B cell (primary cell): ENCODE measurements around the gene PLPPR1. TPM values are rescaled to one million over a fixed set of nuclear protein-coding genes. Genes with fewer than 3 reads are reported as not detected.

Source experiments
- ATAC-seq: fragments of 200-7000 bp; cut with Tn5 transposase; one replicate; pipeline ENCODE4 v1.10.0; 2021; ENCODE audit warnings: low read depth, mild to moderate bottlenecking, moderate number of reproducible peaks, moderate library complexity
- CTCF ChIA-PET: fragments of 350-600 bp; sonication (Branson Sonifier 250); formaldehyde crosslinking; loops from one replicate; lab custom pipeline; 2021; ENCODE audit warnings: antibody characterized with exemption, inconsistent platforms; lab: Charles Lee
- POLR2A ChIA-PET: fragments of 350-600 bp; sonication (Branson Sonifier 250); formaldehyde crosslinking; loops from one replicate; lab custom pipeline; 2021; ENCODE audit warnings: antibody characterized with exemption; lab: Charles Lee
- DNase-seq: peaks from one replicate; pipeline ENCODE4 v3.0.0; 2013
- H2AFZ ChIP-seq: 2 replicates; pipeline ENCODE4 v1.6.1; 2012; ENCODE audit warnings: mild to moderate bottlenecking, low read depth, low read length; ENCODE audit not compliant: insufficient read depth, poor library complexity, severe bottlenecking
- H3K27ac ChIP-seq, 2 donors: 1 replicate in 1 of 2; 2 replicates in 1 of 2; pipeline ENCODE4 v1.5.1; 2012 to 2013; ENCODE audit warnings: low read length in 2 of 2, mild to moderate bottlenecking in 2 of 2, moderate library complexity in 1 of 2
- H3K27me3 ChIP-seq, 4 experiments: fragments of 200-600 bp in 1 of 4; sonication (generic) in 1 of 4; replicated peaks in 1 of 4; 1 replicate in 2 of 4; 2 replicates in 2 of 4; pipeline versions ENCODE4 v1.6.1 to v1.7.0; 2013 to 2016; ENCODE audit warnings: low read length in 3 of 4, mild to moderate bottlenecking in 2 of 4, mixed read lengths in 1 of 4, moderate library complexity in 1 of 4; ENCODE audit not compliant: insufficient read depth in 4 of 4, control insufficient read depth in 3 of 4; ENCODE audit errors: control extremely low read depth in 1 of 4
- H3K36me3 ChIP-seq, 2 experiments: replicated peaks in 1 of 2; 1 replicate in 1 of 2; 2 replicates in 1 of 2; pipeline versions ENCODE4 v1.6.1 to v1.7.1; 2013; ENCODE audit warnings: low read length in 1 of 2; ENCODE audit not compliant: insufficient read depth in 2 of 2, control insufficient read depth in 1 of 2; ENCODE audit errors: control extremely low read depth in 1 of 2, extremely low read depth in 1 of 2
- H3K4me1 ChIP-seq, 2 donors: fragments of 200-600 bp in 1 of 2; sonication (generic) in 1 of 2; 1 replicate in 1 of 2; 2 replicates in 1 of 2; pipeline versions ENCODE4 v1.5.1 to v1.6.1; 2013 to 2017; ENCODE audit warnings: low read length in 2 of 2; ENCODE audit not compliant: control insufficient read depth in 2 of 2, insufficient read depth in 2 of 2
- H3K4me2 ChIP-seq: replicated peaks from 2 replicates; pipeline ENCODE3; 2012; ENCODE audit warnings: mild to moderate bottlenecking, low read depth, low read length; ENCODE audit not compliant: poor library complexity, severe bottlenecking
- H3K4me3 ChIP-seq, 5 experiments: fragments of 200-600 bp in 1 of 5; sonication (generic) in 1 of 5; 1 replicate in 3 of 5; 2 replicates in 2 of 5; pipeline versions ENCODE4 v1.5.1 to v1.7.0; 2011 to 2016; ENCODE audit warnings: low read length in 4 of 5, mild to moderate bottlenecking in 4 of 5, low read depth in 2 of 5, control low read depth in 1 of 5, moderate library complexity in 1 of 5; ENCODE audit not compliant: insufficient read depth in 1 of 5; ENCODE audit errors: control extremely low read depth in 1 of 5, extremely low read depth in 1 of 5
- H3K79me2 ChIP-seq: fragments of 200-600 bp; sonication (generic); one replicate; pipeline ENCODE4 v1.6.0; 2016; ENCODE audit warnings: low read length; ENCODE audit not compliant: control insufficient read depth, insufficient read depth
- H3K9ac ChIP-seq: fragments of 200-600 bp; sonication (generic); 2 replicates; pipeline ENCODE4 v1.6.1; 2017; ENCODE audit warnings: mild to moderate bottlenecking, low read length, moderate library complexity
- H3K9me3 ChIP-seq, 3 donors: one replicate each; pipeline versions ENCODE4 v1.6.1 to v1.7.1; 2013; ENCODE audit warnings: low read length in 2 of 3; ENCODE audit not compliant: control insufficient read depth in 2 of 3, insufficient read depth in 1 of 3; ENCODE audit errors: control extremely low read depth in 1 of 3
- H4K20me1 ChIP-seq: 2 replicates; pipeline ENCODE4 v1.6.0; 2012; ENCODE audit warnings: mild to moderate bottlenecking, low read length; ENCODE audit not compliant: insufficient read depth, control insufficient read depth, poor library complexity, severe bottlenecking
- H3K27ac Mint-ChIP-seq: one replicate; pipeline ENCODE4 v1.8.0; 2021; ENCODE audit warnings: mixed read lengths
- H3K27me3 Mint-ChIP-seq: one replicate; pipeline ENCODE4 v1.8.0; 2021; ENCODE audit warnings: mixed read lengths
- H3K4me1 Mint-ChIP-seq: one replicate; pipeline ENCODE4 v1.8.0; 2021; ENCODE audit warnings: mixed read lengths
- H3K4me3 Mint-ChIP-seq: one replicate; pipeline ENCODE4 v1.8.0; 2021; ENCODE audit warnings: mixed read lengths
- H3K9me3 Mint-ChIP-seq: one replicate; pipeline ENCODE4 v1.8.0; 2022; ENCODE audit warnings: mixed read lengths; ENCODE audit not compliant: insufficient read depth
- CTCF ChIP-seq: fragments of 200-600 bp; IDR thresholded peaks from one replicate; pipeline ENCODE4 v1.8.0; 2022; ENCODE audit warnings: antibody characterized with exemption, mild to moderate bottlenecking
- EZH2 ChIP-seq: IDR thresholded peaks from 2 replicates; pipeline ENCODE4 v1.6.1; 2012; ENCODE audit warnings: borderline replicate concordance, low read depth, mild to moderate bottlenecking, moderate library complexity, low read length; ENCODE audit not compliant: insufficient read depth, poor library complexity, severe bottlenecking
- WGBS: methylation state at CpG from one replicate; pipeline ENCODE4 v1.1.5; 2013; ENCODE audit warnings: missing lambda C conversion rate; ENCODE audit not compliant: insufficient coverage; 5-methylcytosine and 5-hydroxymethylcytosine counted together
- intact Hi-C: fragments of 100-400 bp; cut with micrococcal nuclease; formaldehyde crosslinking; loops from one replicate; pipeline ENCODE4 v1.10.0; 2022
- polyA plus RNA-seq: library from polyadenylated mRNA; depleted of rRNA; stranded (reverse); fragments of >200 nt; gene quantifications from 2 replicates; pipeline ENCODE4 v1.2.3, GENCODE V29; 2012
- total RNA-seq, 2 donors: library from RNA; stranded (reverse); fragments of 120-200 nt in 1 of 2; gene quantifications; 1 replicate in 1 of 2; 2 replicates in 1 of 2; pipeline versions ENCODE4 v1.2.3 to v1.2.4, GENCODE V29; 2013 to 2022

PLPPR1 gene
- total and polyA plus RNA-seq, 2 donors (not counting 1 experiment from before 2014, with no cell fraction given), result not detected

GRCh38 chr9:101047848-101048397 is 19.4 kb downstream of the PLPPR1 start:
- WGBS, result 92% methylated on average over 3 of the region's 4 CpGs
- no peaks in the 10 kb centered on the region for H4K20me1 ChIP-seq
- H3K9ac ChIP-seq, result no peak overlapping the region
- Mint-ChIP-seq H3K9me3 (peaks cover 3% of the 10 kb centered on the region), H3K27me3 (no peaks in the 10 kb centered on the region), H3K4me3 (no peak overlapping the region), H3K4me1 (no peaks in the 10 kb centered on the region), H3K27ac (no peak overlapping the region)
- TF ChIP-seq CTCF (no peak), EZH2 (no peak)
- H3K79me2 ChIP-seq, result no peaks in the 10 kb centered on the region
- H3K9me3 ChIP-seq, result no peaks in the 10 kb centered on the region
- no peaks in the 10 kb centered on the region for H3K36me3 ChIP-seq
- ChIA-PET POLR2A (no interaction called here), CTCF (no interaction called here)
- H3K4me2 ChIP-seq, result no peak overlapping the region
- no peak overlapping the region for H3K4me3 ChIP-seq
- ATAC-seq (no peak), DNase-seq (no peak)
- H3K27me3 ChIP-seq, result no peaks in the 10 kb centered on the region
- intact Hi-C loops, result no loop called here
- no peak overlapping the region for H2AFZ ChIP-seq
- H3K27ac ChIP-seq, result no peak overlapping the region
- no peaks in the 10 kb centered on the region for H3K4me1 ChIP-seq

DNA sequence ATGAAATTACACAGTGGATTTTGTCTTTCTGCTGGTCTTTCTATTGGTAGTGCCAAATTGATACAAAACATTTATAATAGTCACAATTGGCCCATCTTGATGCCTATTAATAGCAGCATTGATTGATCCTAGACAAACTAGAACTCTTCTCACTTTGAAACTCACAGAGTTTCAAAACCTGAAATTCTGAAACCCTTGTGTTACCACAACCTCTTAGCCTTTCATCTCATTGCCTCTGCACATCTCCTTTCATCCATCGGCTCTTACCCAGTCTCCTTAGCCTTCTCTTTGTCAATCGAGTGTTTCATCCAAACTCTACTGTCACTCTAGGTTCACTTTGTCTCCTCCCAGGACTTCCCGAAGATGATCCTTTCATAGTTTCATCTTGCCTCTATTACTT is 22.1 kb downstream of the PLPPR1 start:
- POLR2A ChIA-PET, result no interaction called here

More for the DNA sequence above, 22.1 kb downstream of the PLPPR1 start:
- no peak overlapping the region for H3K4me3 ChIP-seq
- Mint-ChIP-seq H3K4me1 (no peaks in the 10 kb centered on the region), H3K4me3 (no peak overlapping the region), H3K9me3 (peaks cover 3% of the 10 kb centered on the region), H3K27me3 (peaks cover 3% of the 10 kb centered on the region), H3K27ac (no peak overlapping the region)
- H3K9ac ChIP-seq, result no peak overlapping the region
- no peaks in the 10 kb centered on the region for H3K27me3 ChIP-seq
- H3K36me3 ChIP-seq, result no peaks in the 10 kb centered on the region
- H3K27ac ChIP-seq, result no peak overlapping the region
- ATAC-seq (no peak), DNase-seq (no peak)
- CTCF ChIA-PET, result no interaction called here
- intact Hi-C loops, result no loop called here
- no peaks in the 10 kb centered on the region for H4K20me1 ChIP-seq
- TF ChIP-seq EZH2 (no peak), CTCF (no peak)
- no peaks in the 10 kb centered on the region for H3K9me3 ChIP-seq
- no peaks in the 10 kb centered on the region for H3K79me2 ChIP-seq
- WGBS, result 90% methylated on average over 3 of the region's 3 CpGs
- no peaks in the 10 kb centered on the region for H3K4me1 ChIP-seq
- no peak overlapping the region for H2AFZ ChIP-seq
- H3K4me2 ChIP-seq, result no peak overlapping the region
